Natural killer cell (primary cell): Measurements from ENCODE around the gene DOCK10. TPM values are rescaled to one million over a fixed set of nuclear protein-coding genes. Genes with fewer than 3 reads are reported as not detected.
A peak's percentile ranks its signal among the peaks of the same experiment; 100 is the strongest.

ENCODE experiments used
- ATAC-seq, 3 donors: fragments of 150-1000 bp in 2 of 3; fragments of 200-7000 bp in 1 of 3; cut with Tn5 transposase; 1 replicate in 1 of 3; 2 replicates in 2 of 3; pipeline ENCODE4 v1.10.0; 2021; ENCODE audit warnings: mild to moderate bottlenecking in 2 of 3, moderate library complexity in 2 of 3
- DNase-seq, 2 donors: peaks; one replicate each; pipeline versions ENCODE4 v3.0.0 to v3.0.0-alpha.2; 2013 to 2021; ENCODE audit warnings: mixed read lengths in 1 of 2
- H3K27ac ChIP-seq: one replicate; pipeline ENCODE4 v1.5.1; 2013; ENCODE audit warnings: mild to moderate bottlenecking, low read length
- H3K27me3 ChIP-seq: one replicate; pipeline ENCODE4 v1.6.1; 2013; ENCODE audit warnings: low read length; ENCODE audit not compliant: control insufficient read depth, insufficient read depth
- H3K36me3 ChIP-seq: one replicate; pipeline ENCODE4 v1.6.1; 2013; ENCODE audit warnings: low read length; ENCODE audit not compliant: control insufficient read depth, insufficient read depth
- H3K4me1 ChIP-seq: one replicate; pipeline ENCODE4 v1.6.1; 2013; ENCODE audit warnings: low read length; ENCODE audit not compliant: control insufficient read depth, insufficient read depth
- H3K4me3 ChIP-seq: one replicate; pipeline ENCODE4 v1.5.1; 2013; ENCODE audit warnings: low read length
- H3K9me3 ChIP-seq: one replicate; pipeline ENCODE4 v1.6.1; 2013; ENCODE audit warnings: low read length; ENCODE audit not compliant: control insufficient read depth, insufficient read depth
- H3K27ac Mint-ChIP-seq, 2 donors: one replicate each; pipeline ENCODE4 v1.8.0; 2022; ENCODE audit warnings: mild to moderate bottlenecking in 2 of 2, mixed read lengths in 2 of 2, moderate library complexity in 1 of 2
- H3K27me3 Mint-ChIP-seq, 2 donors: one replicate each; pipeline ENCODE4 v1.8.0; 2022; ENCODE audit warnings: low read depth in 2 of 2, mixed read lengths in 2 of 2
- H3K36me3 Mint-ChIP-seq: one replicate; pipeline ENCODE4 v1.8.0; 2022; ENCODE audit warnings: mixed read lengths
- H3K4me1 Mint-ChIP-seq, 2 donors: one replicate each; pipeline ENCODE4 v1.8.0; 2022; ENCODE audit warnings: mixed read lengths in 2 of 2
- H3K4me3 Mint-ChIP-seq: one replicate; pipeline ENCODE4 v1.8.0; 2022; ENCODE audit warnings: mild to moderate bottlenecking, moderate library complexity, mixed read lengths
- H3K9me3 Mint-ChIP-seq, 2 donors: one replicate each; pipeline ENCODE4 v1.8.0; 2022; ENCODE audit warnings: mixed read lengths in 2 of 2
- WGBS: methylation state at CpG from one replicate; pipeline ENCODE4 v1.1.7; 2013; ENCODE audit warnings: missing lambda C conversion rate; ENCODE audit not compliant: insufficient coverage; 5-methylcytosine and 5-hydroxymethylcytosine counted together
- intact Hi-C: fragments of 100-400 bp; cut with micrococcal nuclease; formaldehyde crosslinking; loops from one replicate; pipeline ENCODE4 v1.14.2; 2022
- total RNA-seq, 4 donors: library from RNA; stranded (reverse); fragments of 120-200 nt in 1 of 4; gene quantifications; one replicate each; pipeline versions ENCODE4 v1.2.3 to v1.2.4, GENCODE V29; 2013 to 2022
- TF ChIP-seq, protein P1 (sequence below): fragments of 200-600 bp; IDR thresholded peaks from one replicate; pipeline ENCODE4 v1.8.0; 2022; ENCODE audit warnings: antibody characterized with exemption

The DOCK10 gene
- total RNA-seq, 3 donors from 2014 or later (not counting 1 experiment from before 2014, with no cell fraction given), result 181 to 213 (median 182) TPM

DNA sequence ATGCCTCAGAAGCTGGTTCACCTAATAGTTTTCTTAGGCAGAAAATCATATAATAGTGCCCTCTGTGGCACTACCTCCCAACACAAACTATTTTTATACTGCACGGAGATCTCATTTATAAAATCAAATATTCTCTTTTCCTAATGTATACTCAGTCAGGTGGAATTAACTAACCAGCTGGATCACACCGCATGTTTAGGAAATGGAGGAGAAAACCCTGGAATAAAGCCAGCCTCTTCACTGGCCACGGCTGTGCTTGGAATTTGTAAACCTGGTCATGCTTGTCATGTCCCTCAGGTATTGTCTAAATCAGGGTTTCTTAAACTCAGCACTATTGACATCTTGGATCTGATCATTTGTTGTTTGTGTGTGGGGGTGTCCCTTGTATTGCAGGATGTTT, 85.6 kb downstream of the DOCK10 start:
- peak overlapping the region; percentile 86 to 90 for H3K27ac Mint-ChIP-seq
- WGBS, result 94% methylated on average over 3 of the region's 3 CpGs
- intact Hi-C loops, result no loop called here

DNA sequence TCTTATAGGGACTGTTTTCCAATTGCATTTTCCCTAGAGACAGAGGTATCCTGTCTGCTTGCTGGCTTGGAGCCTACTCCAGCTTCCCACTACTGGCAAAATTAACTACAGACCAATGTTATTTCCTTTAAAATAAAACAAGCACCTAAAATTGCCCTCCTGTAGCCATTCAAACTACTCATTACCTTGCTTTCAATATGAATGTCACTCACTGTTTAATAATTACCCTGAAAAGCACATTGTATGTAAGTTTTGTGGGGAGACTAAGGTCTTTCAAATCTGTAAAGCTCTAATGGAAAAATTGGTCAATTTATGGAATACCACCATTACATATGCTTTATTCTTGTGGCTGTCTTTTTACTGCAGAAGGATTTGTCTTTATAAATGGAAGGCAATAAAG, 87.3 kb downstream of the DOCK10 start:
- intact Hi-C loops, result no loop called here
- Mint-ChIP-seq H3K9me3 (peaks cover 3% of the 10 kb centered on the region in 2 donors), H3K36me3 (no peaks in the 10 kb centered on the region), H3K27ac (peak overlapping the region; percentile 37 to 47), H3K4me1 (peaks cover 74 to 83% of the 10 kb centered on the region in 2 donors), H3K27me3 (no peaks in the 10 kb centered on the region), H3K4me3 (no peak overlapping the region)
- ATAC-seq (no peak), DNase-seq (no peak)
- Histone ChIP-seq H3K36me3 (no peaks in the 10 kb centered on the region), H3K9me3 (no peaks in the 10 kb centered on the region), H3K4me3 (no peak overlapping the region), H3K27ac (no peak overlapping the region), H3K4me1 (peaks cover 41% of the 10 kb centered on the region), H3K27me3 (no peaks in the 10 kb centered on the region)
- TF ChIP-seq, protein P1, sequence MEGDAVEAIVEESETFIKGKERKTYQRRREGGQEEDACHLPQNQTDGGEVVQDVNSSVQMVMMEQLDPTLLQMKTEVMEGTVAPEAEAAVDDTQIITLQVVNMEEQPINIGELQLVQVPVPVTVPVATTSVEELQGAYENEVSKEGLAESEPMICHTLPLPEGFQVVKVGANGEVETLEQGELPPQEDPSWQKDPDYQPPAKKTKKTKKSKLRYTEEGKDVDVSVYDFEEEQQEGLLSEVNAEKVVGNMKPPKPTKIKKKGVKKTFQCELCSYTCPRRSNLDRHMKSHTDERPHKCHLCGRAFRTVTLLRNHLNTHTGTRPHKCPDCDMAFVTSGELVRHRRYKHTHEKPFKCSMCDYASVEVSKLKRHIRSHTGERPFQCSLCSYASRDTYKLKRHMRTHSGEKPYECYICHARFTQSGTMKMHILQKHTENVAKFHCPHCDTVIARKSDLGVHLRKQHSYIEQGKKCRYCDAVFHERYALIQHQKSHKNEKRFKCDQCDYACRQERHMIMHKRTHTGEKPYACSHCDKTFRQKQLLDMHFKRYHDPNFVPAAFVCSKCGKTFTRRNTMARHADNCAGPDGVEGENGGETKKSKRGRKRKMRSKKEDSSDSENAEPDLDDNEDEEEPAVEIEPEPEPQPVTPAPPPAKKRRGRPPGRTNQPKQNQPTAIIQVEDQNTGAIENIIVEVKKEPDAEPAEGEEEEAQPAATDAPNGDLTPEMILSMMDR, result no peak

More for the DNA sequence above, 85.6 kb downstream of the DOCK10 start:
- no peak overlapping the region for H3K4me3 ChIP-seq
- H3K36me3 ChIP-seq, result no peaks in the 10 kb centered on the region
- H3K27me3 ChIP-seq, result no peaks in the 10 kb centered on the region
- H3K9me3 ChIP-seq, result no peaks in the 10 kb centered on the region
- Mint-ChIP-seq H3K4me1 (peaks cover 69 to 81% of the 10 kb centered on the region in 2 donors), H3K9me3 (peaks cover 3% of the 10 kb centered on the region in 2 donors), H3K27me3 (no peaks in the 10 kb centered on the region), H3K4me3 (no peak overlapping the region), H3K36me3 (no peaks in the 10 kb centered on the region)
- DNase-seq, result no peak
- peaks cover 38% of the 10 kb centered on the region for H3K4me1 ChIP-seq
- no peak for ATAC-seq
- TF ChIP-seq, protein P1, result no peak
- H3K27ac ChIP-seq, result peak overlapping the region; percentile 60

DNA sequence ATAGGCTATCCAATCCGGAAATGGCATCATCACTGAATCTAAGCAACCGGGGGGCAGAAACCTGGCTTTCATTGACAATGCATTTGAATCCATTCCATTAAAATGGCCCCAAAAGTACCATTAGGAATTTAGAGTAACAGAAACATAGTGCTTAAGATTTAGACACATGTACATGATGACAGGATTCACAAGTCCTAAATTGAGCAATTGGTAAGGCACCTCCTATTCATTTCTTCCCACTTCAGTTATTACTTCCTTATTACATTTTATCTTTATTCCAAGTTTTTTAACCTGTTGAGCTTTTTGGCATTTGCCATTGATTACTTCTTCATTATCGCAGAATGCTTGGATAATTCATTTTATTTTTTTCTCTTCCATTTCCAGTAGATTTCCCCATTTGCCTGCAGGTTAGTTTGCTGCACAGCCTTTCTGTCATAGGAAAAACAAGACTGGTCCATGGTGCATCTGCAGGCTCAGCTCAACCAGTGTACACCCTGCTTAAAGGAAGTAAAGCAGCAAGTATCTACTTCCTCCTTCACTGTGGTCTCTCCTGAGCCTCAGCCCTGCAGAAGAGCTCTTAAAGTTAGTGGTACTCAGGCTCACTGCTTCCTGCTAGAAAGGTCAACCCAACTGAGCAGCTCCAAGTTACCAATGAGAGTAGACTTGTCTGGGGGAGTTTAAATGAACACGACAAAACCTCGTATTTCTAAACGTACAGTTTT, 89.2 kb downstream of the DOCK10 start:
- H3K27ac ChIP-seq, result peak overlapping the region; percentile 17
- Mint-ChIP-seq H3K4me3 (peak overlapping the region; percentile 77), H3K27ac (peak overlapping the region; percentile 85 to 87), H3K27me3 (no peaks in the 10 kb centered on the region), H3K9me3 (peaks cover 3% of the 10 kb centered on the region in 2 donors), H3K36me3 (no peaks in the 10 kb centered on the region), H3K4me1 (peaks cover 73 to 84% of the 10 kb centered on the region in 2 donors)
- 23% methylated on average over 6 of the region's 6 CpGs for WGBS
- no peaks in the 10 kb centered on the region for H3K36me3 ChIP-seq
- no peaks in the 10 kb centered on the region for H3K9me3 ChIP-seq
- TF ChIP-seq, protein P1, result no peak
- H3K4me3 ChIP-seq, result no peak overlapping the region
- DNase-seq, result peak in 1 of 2 donors; percentile 69
- intact Hi-C loops, result no loop called here
- H3K4me1 ChIP-seq, result peaks cover 41% of the 10 kb centered on the region
- no peaks in the 10 kb centered on the region for H3K27me3 ChIP-seq
- ATAC-seq, result peak; percentile 80 to 89 (median 88)
